ENCODE results near the gene NOL4L.

GRCh38 chr20:32571566-32571965 is 13.6 kb downstream of the NOL4L start:
- TF ChIP-seq CTCF (IDR thresholded peaks at IDR 0.05) (no peak), EZH2 (IDR thresholded peaks at IDR 0.05) (no peak)

Measured in neural progenitor cell (in vitro differentiated cells).